ENCODE measurements around the gene FAM90A1.
"Not testable (repeated sequence)": the region's sequence is repeated elsewhere in the genome, so short reads cannot be mapped to it uniquely, and the experiment has no call there.

GRCh38 chr12:8218711-8219382, 8.6 kb downstream of the FAM90A1 start:
- not testable (repeated sequence) for TF ChIP-seq EZH2 (optimal IDR thresholded peaks at IDR 0.05; ENCODE audit: low read depth, low read length); CTCF (IDR thresholded peaks at IDR 0.05; ENCODE audit: low read length)
